ENCODE results near the gene KHSRP. TPM values are rescaled to one million over a fixed set of nuclear protein-coding genes. Genes with fewer than 3 reads are reported as not detected.
A peak's percentile ranks its signal among the peaks of the same experiment; 100 is the strongest.
"Not testable (repeated sequence)": the region's sequence is repeated elsewhere in the genome, so short reads cannot be mapped to it uniquely, and the experiment has no call there.

Gene KHSRP
- total RNA-seq, 4 donors from 2014 or later = 100 to 206 (median 112) TPM

- no peaks in the 10 kb centered on the region for H3K36me3 ChIP-seq
- TF ChIP-seq POLR2AphosphoS5 (IDR thresholded peaks at IDR 0.05) (no peak), POLR2A (IDR thresholded peaks at IDR 0.05) (no peak), EP300 (IDR thresholded peaks at IDR 0.05; ENCODE audit: low read depth) (no peak), CTCF (IDR thresholded peaks at IDR 0.05) (no peak)
- in situ Hi-C loops (cut with MboI; ENCODE audit: low pct_ligation_motif_present in 1 of 4, low pct_unique_long_range_greater_than_20kb in 1 of 4, low sequenced_read_pairs in 3 of 4) = no loop called here
- intact Hi-C loops (cut with DNase I; ENCODE audit: low total_unique reads) = loop anchor here (10.0 kb wide), 1 partner anchor 1195 kb away; the partner anchor contains the start of genes PET100 and XAB2
- 33 to 52% methylated on average over 9 to 20 of the region's 20 CpGs for WGBS, 2 donors (ENCODE audit: low coverage in 1 of 2)
- no peak for DNase-seq
- no peaks in the 10 kb centered on the region for H3K27me3 ChIP-seq
- H3K9me3 ChIP-seq = no peaks in the 10 kb centered on the region
- H3K4me3 ChIP-seq = no peak overlapping the region
- peaks cover 0 to 7% (median 5%) of the 10 kb centered on the region in 4 donors for H3K4me1 ChIP-seq
- no peak overlapping the region for H3K27ac ChIP-seq
Observed at GRCh38 chr19:6429419-6430221, 5.0 kb upstream of the KHSRP start.

DNA sequence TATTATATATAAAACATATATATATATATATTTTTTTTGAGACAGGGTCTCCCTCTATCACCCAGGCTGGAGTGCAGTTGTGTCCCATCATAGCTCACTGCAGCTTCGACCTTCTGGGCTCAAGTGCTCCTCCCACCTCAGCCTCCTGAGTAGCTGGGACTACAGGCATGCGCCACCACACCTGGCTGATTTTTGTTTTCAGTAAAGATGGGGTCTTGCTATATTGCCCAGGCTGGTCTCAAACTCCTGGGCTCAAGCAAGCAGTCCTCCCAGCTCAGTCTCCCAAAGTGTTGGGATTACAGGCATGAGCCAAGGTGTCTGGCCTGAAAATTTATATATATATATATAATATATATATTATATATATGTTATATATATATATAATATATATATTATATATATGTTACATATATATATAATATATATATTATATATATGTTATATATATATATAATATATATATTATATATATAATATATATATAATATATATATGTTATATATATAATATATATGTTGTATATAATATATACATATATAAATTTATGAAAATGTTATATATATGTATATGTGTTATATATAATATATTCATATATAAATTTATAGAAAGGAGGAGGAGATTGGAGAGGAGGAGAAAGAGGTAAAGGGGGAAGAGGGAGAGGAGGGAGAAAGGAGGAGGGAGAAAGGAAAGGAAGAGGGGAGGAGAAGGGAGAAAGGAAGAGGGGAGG lies 4.2 kb upstream of the KHSRP start:
- H3K4me1 ChIP-seq; H3K27me3 ChIP-seq; H3K4me3 ChIP-seq; in situ Hi-C loops (cut with MboI; ENCODE audit: low pct_ligation_motif_present in 1 of 4, low pct_unique_long_range_greater_than_20kb in 1 of 4, low sequenced_read_pairs in 3 of 4); H3K9me3 ChIP-seq; H3K36me3 ChIP-seq; DNase-seq; H3K27ac ChIP-seq: not testable (repeated sequence)
- intact Hi-C loops (cut with DNase I; ENCODE audit: low total_unique reads) = loop anchor here (10.0 kb wide), 1 partner anchor 1196 kb away; the partner anchor contains the start of genes PET100 and XAB2
- 57 to 70% methylated on average over 2 of the region's 2 CpGs for WGBS, 2 donors (ENCODE audit: low coverage in 1 of 2)

DNA sequence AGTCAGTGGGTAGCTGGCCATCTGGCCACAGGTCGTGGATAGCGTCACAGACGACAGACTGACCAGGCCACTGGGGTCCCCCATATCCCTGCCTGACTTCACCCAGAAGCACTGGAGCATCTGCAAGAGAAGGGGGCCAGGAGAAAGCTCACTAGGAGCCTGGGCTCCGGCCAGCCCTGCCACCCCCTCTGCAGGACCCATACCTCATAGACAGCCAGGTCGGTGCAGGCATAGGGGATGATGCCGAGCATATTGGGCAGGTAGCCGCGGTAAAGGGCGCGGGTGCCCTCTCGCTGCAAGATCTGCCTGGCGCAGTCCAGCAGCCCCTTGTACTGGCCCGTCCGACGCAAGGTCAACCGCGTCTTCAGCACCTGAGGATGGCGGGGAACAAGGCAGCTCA lies 2.5 kb upstream of the KHSRP start:
- in situ Hi-C loops (cut with MboI; ENCODE audit: low pct_ligation_motif_present in 1 of 4, low pct_unique_long_range_greater_than_20kb in 1 of 4, low sequenced_read_pairs in 3 of 4) = no loop called here
- WGBS, 2 donors (ENCODE audit: low coverage in 1 of 2) = 92% methylated on average over 18 of the region's 18 CpGs; no CpG with 5 or more reads in 1 of the 2 donors
- Histone ChIP-seq H3K27me3 (no peaks in the 10 kb centered on the region), H3K4me3 (no peak overlapping the region), H3K36me3 (no peaks in the 10 kb centered on the region), H3K4me1 (peaks cover 8 to 22% (median 19%) of the 10 kb centered on the region in 4 donors), H3K9me3 (no peaks in the 10 kb centered on the region), H3K27ac (no peak overlapping the region)
- no peak for DNase-seq
- no peak for TF ChIP-seq POLR2A (IDR thresholded peaks at IDR 0.05)
- TF ChIP-seq EP300 (IDR thresholded peaks at IDR 0.05; ENCODE audit: low read depth) = no peak
- no peak for TF ChIP-seq CTCF (IDR thresholded peaks at IDR 0.05)
- TF ChIP-seq POLR2AphosphoS5 (IDR thresholded peaks at IDR 0.05) = no peak
- intact Hi-C loops (cut with DNase I; ENCODE audit: low total_unique reads) = loop anchor here (10.0 kb wide), 1 partner anchor 1198 kb away; the partner anchor contains the start of genes PET100 and XAB2

DNA sequence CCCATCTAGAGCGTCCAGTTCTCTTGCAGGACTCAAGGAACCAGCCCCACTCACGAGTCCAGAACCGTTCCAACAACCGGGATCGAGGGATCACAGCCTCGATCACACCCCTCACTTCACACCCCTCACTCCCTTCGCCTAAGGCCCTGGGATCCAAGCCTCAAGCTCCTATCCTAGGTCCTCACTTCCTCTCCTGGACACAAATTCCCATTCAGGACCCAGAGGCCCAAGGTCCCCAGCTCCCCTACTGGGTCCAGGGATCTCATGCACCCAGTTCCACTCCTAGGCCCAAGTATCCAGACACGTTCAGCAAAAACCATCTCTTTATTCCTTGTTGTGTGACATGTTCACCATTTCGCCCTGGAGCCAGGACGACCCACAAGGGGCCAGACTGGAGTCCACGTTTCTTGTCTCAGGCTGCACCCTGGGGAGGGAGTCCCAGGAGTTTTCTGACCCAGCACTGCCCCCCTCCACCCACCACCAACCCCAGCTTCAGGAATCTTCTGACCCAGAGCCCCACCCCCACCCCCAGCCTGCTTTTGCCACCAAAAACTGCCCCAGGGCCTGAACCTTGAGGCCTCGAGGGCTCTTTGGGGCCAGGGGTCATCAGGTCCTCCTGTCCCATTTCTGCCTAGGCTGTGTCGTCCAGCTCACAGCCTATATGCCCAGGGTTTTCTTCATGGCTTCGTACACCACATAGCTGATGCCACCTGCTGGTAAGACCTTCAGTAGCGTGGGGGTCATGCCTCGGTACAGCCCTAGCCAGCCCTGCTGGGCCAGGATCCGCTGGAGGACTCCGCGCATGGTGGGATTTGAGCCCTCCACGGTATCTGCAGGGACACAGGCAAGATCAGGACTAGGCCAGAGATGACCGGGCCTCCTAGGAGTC lies 1.4 kb upstream of the KHSRP start:
- intact Hi-C loops (cut with DNase I; ENCODE audit: low total_unique reads) (loop anchor here (10.0 kb wide), 1 partner anchor 1199 kb away; the partner anchor contains the start of genes PET100 and XAB2), in situ Hi-C loops (cut with MboI; ENCODE audit: low pct_ligation_motif_present in 1 of 4, low pct_unique_long_range_greater_than_20kb in 1 of 4, low sequenced_read_pairs in 3 of 4) (no loop called here)
- H3K4me1 ChIP-seq = peaks cover 8 to 29% (median 20%) of the 10 kb centered on the region in 4 donors
- H3K36me3 ChIP-seq = peaks cover 0 to 2% (median 0%) of the 10 kb centered on the region in 4 donors
- no peaks in the 10 kb centered on the region for H3K27me3 ChIP-seq
- no peak for TF ChIP-seq EP300 (IDR thresholded peaks at IDR 0.05; ENCODE audit: low read depth)
- no peak for TF ChIP-seq POLR2AphosphoS5 (IDR thresholded peaks at IDR 0.05)
- TF ChIP-seq CTCF (IDR thresholded peaks at IDR 0.05) = no peak
- no peak for TF ChIP-seq POLR2A (IDR thresholded peaks at IDR 0.05)
- H3K9me3 ChIP-seq = no peaks in the 10 kb centered on the region
- 93 to 94% methylated on average over 6 to 20 of the region's 21 CpGs for WGBS, 2 donors (ENCODE audit: low coverage in 1 of 2)
- peak overlapping the region; percentile 77 to 91 (median 86) for H3K27ac ChIP-seq
- H3K4me3 ChIP-seq = peak overlapping the region in 3 of 4 donors; percentile 3 to 41 (median 7)
- DNase-seq = peak; percentile 30
